Caki2 (cell line): ENCODE results near the gene RASAL2. TPM values are rescaled to one million over a fixed set of nuclear protein-coding genes. Genes with fewer than 3 reads are reported as not detected.
"Not testable (repeated sequence)": the region's sequence is repeated elsewhere in the genome, so short reads cannot be mapped to it uniquely, and the experiment has no call there.

Experiments
- DNase-seq: peaks from one replicate; pipeline ENCODE4 v3.0.0-alpha.2; 2015; ENCODE audit warnings: low read depth
- in situ Hi-C: cut with HindIII; loops from 2 replicates; pipeline ENCODE4 v1.10.0; 2016; ENCODE audit warnings: low sequenced_read_pairs, low pct_unique_long_range_greater_than_20kb, mixed read lengths
- total RNA-seq: library from RNA; depleted of rRNA; stranded (reverse); fragments of >200 nt; shearing (Covaris generic); gene quantifications from 2 replicates; pipeline ENCODE4 v1.2.3, GENCODE V29; 2014; ENCODE audit warnings: low replicate concordance

The RASAL2 gene
- total RNA-seq, 1 experiment from 2014 or later: 7.4 TPM

- in situ Hi-C loops: no loop called here
- DNase-seq: no peak
Measured at GRCh38 chr1:178376008-178376407, 282.1 kb downstream of the RASAL2 start.

GRCh38 chr1:178379807-178380206, 285.9 kb downstream of the RASAL2 start:
- DNase-seq: no peak
- in situ Hi-C loops: no loop called here

- DNase-seq: no peak
- in situ Hi-C loops: no loop called here
Measured at GRCh38 chr1:178382372-178382771, 288.5 kb downstream of the RASAL2 start.

DNA sequence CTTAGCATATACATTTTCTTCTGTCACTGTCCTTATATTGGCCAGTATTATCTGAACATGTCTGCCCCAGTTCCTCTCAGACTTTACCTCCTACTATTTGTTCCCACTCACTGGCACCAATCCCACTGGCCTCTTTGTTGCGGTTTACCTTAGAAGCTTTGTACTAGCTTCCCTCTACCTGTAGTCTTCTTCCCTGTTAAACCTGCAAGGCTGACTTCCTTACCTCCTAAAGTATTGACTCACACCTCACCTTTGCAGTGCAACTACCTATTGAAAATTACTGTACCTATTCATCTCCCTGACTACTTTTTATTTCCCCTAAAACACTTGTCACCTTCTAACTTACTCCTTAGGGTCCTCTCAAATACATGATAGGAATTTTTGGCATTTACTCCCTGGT, 291.8 kb downstream of the RASAL2 start:
- no peak for DNase-seq
- in situ Hi-C loops: no loop called here

DNA sequence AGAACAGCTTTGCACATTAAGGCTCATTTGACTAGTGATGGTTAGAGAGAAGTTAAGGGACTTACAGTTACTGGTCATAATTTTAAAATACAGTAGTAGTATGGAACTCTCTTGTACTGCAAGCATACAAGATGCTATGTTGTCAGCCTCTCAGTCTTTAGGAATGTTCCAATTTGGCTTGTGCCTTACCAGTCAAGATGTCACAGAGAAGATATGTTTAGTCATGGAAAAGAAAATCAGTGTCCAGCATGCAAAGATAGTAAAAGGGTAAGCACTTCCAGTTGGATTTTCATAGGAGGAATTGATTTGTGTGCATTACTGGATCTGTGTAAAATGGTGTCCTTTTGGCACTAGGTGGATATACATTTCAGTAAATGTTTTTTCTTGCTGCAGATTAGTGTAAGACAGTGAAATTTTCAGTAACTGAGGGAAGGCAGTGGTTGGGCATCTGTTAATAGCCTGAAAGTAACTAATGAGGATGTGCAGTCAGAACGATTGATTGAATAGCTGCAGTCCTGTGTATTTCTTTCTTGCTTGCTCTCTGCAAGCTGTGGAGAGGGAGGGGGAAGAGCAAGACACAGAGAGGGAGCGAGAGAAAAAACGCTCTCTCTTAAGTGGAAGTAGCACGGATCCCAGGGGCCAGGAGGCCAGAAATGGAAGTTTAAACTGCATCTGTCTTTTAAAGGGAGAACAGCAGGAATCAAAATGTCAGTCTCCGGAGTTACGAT, 294.7 kb downstream of the RASAL2 start:
- in situ Hi-C loops: no loop called here
- no peak for DNase-seq

DNA sequence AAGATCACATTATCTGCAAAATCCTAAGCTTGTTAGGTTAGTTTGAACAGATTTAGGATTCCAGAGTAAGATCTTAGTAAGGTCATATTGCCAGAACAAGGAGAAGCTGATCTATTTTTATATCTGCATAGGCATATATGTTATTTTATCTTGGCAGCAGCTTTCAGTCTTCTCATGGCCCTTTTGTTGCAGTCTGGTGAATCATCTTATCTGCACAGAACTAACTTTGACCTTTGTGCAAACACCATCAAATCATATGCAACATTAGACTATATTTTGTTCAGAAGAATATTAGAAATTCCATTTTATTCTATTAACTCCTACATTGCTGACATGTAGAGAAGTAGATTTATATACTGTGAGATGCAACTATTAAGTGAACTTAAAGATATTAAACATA, 295.5 kb downstream of the RASAL2 start:
- in situ Hi-C loops: no loop called here
- no peak for DNase-seq

GRCh38 chr1:178390280-178390679, 296.4 kb downstream of the RASAL2 start:
- in situ Hi-C loops, DNase-seq: not testable (repeated sequence)

GRCh38 chr1:178393370-178393769, 299.5 kb downstream of the RASAL2 start:
- in situ Hi-C loops: no loop called here
- no peak for DNase-seq

- in situ Hi-C loops: no loop called here
- DNase-seq: no peak
Measured at GRCh38 chr1:178396789-178397188, 302.9 kb downstream of the RASAL2 start.

DNA sequence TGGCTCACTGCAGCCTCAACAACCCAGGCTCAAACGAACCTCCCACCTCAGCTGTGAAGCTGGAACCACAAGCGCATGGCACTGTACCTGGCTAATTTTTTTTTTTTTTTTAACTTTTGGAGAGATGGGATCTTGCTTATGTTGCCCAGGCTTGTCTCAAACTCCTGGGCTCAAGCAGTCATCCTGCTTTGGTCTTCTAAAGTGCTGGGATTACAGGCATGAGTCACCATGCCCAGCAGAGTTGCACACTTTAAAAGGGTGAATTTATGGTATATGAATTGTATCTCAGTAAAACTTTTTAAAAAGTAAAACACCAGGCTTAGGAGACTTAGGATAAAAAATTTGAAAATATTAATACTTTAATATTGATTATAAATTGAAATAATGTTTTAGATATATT, 303.8 kb downstream of the RASAL2 start:
- in situ Hi-C loops: no loop called here
- DNase-seq: no peak

DNA sequence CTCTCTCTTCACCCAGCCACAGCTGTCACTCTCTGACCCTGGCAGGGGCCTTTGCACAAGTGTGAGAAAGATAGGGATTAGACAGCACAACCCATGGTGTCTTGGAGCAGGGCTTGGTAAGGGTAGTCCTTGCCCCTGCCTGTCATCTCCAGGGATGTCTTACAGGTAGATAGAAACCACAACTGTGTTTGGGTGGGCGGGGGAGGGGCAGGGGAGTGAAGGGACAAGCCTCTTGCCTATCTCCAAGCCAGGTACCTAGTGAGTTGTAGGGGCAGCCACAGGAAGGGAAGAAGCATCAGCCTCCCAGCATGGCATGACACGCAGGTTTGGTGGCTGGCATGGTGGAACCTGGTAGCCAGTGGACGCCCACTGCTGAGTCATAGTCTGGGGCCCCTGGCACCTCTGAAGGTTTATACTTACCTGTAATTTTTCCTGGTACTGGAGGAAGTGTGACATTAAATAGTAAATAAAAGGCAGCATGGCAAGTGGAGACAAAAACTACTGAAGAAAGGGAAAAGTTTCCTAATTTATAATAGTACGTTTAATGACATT, 305.3 kb downstream of the RASAL2 start:
- in situ Hi-C loops: no loop called here

GRCh38 chr1:178405137-178405536, 311.2 kb downstream of the RASAL2 start:
- in situ Hi-C loops: no loop called here
- DNase-seq: no peak

More for the DNA sequence above, 305.3 kb downstream of the RASAL2 start:
- no peak for DNase-seq

- in situ Hi-C loops: no loop called here
- DNase-seq: no peak
Measured at GRCh38 chr1:178407215-178407614, 313.3 kb downstream of the RASAL2 start.

GRCh38 chr1:178407655-178408054, 313.8 kb downstream of the RASAL2 start:
- no peak for DNase-seq
- in situ Hi-C loops: no loop called here

GRCh38 chr1:178408871-178409270, 315.0 kb downstream of the RASAL2 start:
- in situ Hi-C loops: no loop called here
- no peak for DNase-seq

DNA sequence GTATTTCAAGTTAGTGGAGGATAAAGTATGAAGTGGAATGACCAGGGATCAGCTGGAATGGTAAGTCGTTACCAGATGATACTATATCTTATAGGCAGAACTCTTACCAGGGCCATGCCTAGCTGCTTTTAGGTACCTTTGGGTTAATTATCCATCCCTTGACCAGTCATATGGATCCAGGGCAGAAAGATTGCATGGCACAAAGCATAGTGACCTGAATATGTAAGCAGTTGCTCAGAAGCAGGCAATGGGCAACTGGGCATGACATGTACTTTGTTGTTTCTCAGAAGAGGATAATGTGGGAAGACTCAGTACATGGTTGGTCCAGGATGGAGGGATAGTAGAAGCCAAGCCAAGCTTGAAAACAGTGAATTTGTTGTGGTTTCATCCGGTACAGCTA, 315.6 kb downstream of the RASAL2 start:
- DNase-seq: peak; percentile 23
- in situ Hi-C loops: no loop called here

GRCh38 chr1:178411756-178412399, 318.0 kb downstream of the RASAL2 start:
- no peak for DNase-seq
- in situ Hi-C loops: no loop called here

DNA sequence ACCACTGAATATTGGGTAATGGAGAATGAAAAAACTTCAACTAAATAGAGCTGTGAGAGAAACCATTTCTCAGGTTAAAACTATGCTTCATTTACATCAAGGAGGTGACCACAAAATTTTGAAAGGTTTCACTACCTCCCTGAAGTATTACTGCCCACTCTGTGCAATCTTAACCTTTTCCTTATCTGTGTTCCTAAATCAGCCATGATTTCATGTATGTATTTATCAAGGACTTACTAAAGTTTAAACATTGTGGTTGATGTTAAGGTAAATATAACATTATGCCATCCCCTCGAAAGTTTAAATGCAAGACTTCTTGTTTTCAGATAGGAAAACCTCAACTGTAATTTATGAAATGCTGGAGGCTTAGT, 318.5 kb downstream of the RASAL2 start:
- no peak for DNase-seq
- in situ Hi-C loops: no loop called here

- in situ Hi-C loops: no loop called here
- peak; percentile 37 for DNase-seq
Measured at GRCh38 chr1:178417858-178418257, 324.0 kb downstream of the RASAL2 start.
